Right lung (tissue), 5 donors: ENCODE results near the gene BGN. TPM values are rescaled to one million over a fixed set of nuclear protein-coding genes. Genes with fewer than 3 reads are reported as not detected.

Experiments
- polyA plus RNA-seq, 5 donors: library from polyadenylated mRNA; unstranded; fragments of 120-200 nt; gene quantifications; one replicate each; pipeline versions ENCODE4 v1.2.1 to v1.2.3, GENCODE V29; 2013; ENCODE audit warnings: inconsistent platforms in 1 of 5, low replicate concordance in 1 of 5; ENCODE audit not compliant: insufficient read length in 5 of 5, insufficient read depth in 1 of 5

The BGN gene
- polyA plus RNA-seq, 5 donors, result 124 to 242 (median 164) TPM

Other genes with a start within 250 kb of the BGN start
- gene PNMA6F, start 173.2 kb upstream of the BGN start, polyA plus RNA-seq, result not detected
- 10 to 100 TPM; 14.1 to 17.3 (median 15.2) TPM for gene ZNF275, start 160.8 kb upstream of the BGN start, polyA plus RNA-seq
- not detected for gene PNMA6E, start 93.6 kb upstream of the BGN start, polyA plus RNA-seq
- gene ZFP92, start 83.5 kb upstream of the BGN start, polyA plus RNA-seq, result 1 to 10 TPM in 1 of 5 donors, under 1 TPM in 4; 0.78 to 1.2 (median 0.91) TPM
- gene TREX2, start 48.9 kb upstream of the BGN start, polyA plus RNA-seq, result 1 to 10 TPM in 1 of 5 donors, under 1 TPM in 4; 0.35 to 1.2 (median 0.76) TPM
- gene HAUS7, start 24.4 kb upstream of the BGN start, polyA plus RNA-seq, result 10 to 100 TPM; 27.1 to 45.0 (median 36.5) TPM
- under 1 TPM; 0.17 to 0.43 (median 0.29) TPM for gene ATP2B3, start 22.7 kb downstream of the BGN start, polyA plus RNA-seq
- 10 to 100 TPM; 11.3 to 20.1 (median 12.6) TPM for gene CCNQ, start 104.2 kb downstream of the BGN start, polyA plus RNA-seq
- under 1 TPM in 3 of 5 donors, not detected in 2; 0.12 to 0.69 (median 0.45) TPM for gene DUSP9, start 152.2 kb downstream of the BGN start, polyA plus RNA-seq
- gene PNCK, start 178.8 kb downstream of the BGN start, polyA plus RNA-seq, result 1 to 10 TPM in 1 of 5 donors, under 1 TPM in 4; 0.54 to 1.1 (median 0.64) TPM
- gene SLC6A8, start 192.9 kb downstream of the BGN start, polyA plus RNA-seq, result 1 to 10 TPM; 3.7 to 9.8 (median 7.8) TPM
- 100 to 1,000 TPM; 119 to 161 (median 139) TPM for gene BCAP31, start 229.4 kb downstream of the BGN start, polyA plus RNA-seq
- gene ABCD1, start 229.9 kb downstream of the BGN start, polyA plus RNA-seq, result 10 to 100 TPM in 1 of 5 donors, 1 to 10 TPM in 4; 5.7 to 11.7 (median 7.2) TPM